GM18498 (cell line): ENCODE measurements around the gene FOXP1.

Source experiments
- ATAC-seq: cut with Tn5 transposase; IDR thresholded peaks from one replicate; pipeline ENCODE4 v1.9.1; 2021; ENCODE audit warnings: mild to moderate bottlenecking, moderate library complexity; ENCODE audit not compliant: unreplicated experiment

The FOXP1 gene

DNA sequence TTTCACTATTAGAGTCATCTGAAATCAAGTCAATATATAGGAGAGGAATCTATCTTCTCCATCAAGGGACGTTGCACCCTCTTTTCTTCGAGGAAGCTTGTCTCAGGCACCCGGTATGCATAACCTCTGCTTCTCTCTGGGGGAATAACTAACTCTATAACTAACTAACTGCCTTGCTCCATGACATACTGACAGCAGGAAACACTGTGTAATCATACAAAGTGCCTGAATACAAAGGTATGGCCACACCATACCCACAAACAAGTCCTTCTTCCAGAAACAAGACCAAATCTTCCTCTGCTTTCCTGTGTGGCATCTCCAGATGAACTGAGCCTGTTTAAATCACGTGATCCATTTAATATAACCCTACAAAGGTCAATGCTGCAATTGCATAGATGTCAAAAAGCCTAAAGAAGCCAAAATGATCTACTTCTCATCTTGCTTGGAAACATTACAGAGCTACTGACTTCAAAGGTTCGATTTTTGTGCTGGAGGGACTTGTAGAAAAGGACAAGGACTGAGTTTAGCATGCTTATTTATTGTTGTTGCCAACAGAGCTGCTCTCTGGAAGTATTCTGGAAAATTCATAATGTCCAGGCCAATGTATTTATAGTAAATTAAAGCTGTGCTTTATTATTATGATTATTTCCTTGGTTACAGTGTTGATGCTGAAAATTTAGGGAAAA, 380.5 kb downstream of the FOXP1 start:
- no peak for ATAC-seq

DNA sequence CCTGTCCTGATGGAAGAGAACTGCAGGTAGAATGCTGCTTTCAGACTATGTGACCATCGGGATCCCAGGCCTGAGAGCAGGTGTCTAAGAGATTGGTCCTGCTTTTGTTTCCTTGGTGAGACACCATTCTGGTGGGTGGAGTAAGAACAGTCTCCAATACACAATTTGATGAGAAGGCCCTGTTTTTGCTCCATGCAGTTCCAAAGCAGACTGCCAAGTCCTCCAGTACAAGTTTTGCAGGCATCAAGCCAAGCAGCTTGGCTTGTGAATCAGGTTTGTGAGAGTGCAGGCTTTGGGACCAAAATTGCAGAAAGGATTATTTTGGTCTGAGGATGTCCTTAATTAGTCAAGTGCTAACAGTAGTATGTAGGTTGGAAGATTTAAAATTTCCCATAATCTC, 381.6 kb downstream of the FOXP1 start:
- ATAC-seq: no peak

DNA sequence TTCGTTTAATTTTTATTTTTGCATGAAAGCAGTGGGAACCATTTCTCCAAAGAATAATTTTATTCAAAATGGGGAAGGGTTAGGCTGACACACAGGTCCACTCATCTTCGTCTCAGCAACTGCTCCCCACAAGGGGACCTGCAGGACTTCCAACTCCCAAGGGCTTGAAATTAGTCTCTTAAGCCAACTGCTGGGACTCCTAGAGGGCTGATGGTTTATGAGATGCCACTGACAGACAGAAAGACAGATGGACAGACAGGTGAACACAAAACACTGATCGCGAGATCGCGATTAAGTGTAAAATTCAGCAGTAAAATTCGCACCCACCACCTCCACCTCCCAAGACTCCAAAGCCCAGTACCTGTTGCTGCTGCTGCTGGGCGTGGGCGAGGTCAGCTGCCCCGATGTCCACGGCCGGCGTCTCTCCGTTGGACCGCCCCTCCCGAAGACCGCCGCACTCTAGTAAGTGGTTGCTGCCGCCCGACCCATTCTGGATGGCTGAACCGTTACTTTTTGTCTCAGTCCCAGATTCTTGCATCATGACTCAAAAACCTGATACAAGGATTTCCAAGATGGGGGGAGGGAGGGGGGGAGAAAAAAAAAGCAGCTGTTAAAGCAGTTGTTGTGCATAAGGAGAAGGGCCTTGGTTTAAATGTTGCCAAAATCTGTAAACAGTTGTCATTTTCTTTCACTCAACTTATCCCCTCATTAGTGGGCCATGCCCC, 385.5 kb downstream of the FOXP1 start:
- ATAC-seq: no peak

DNA sequence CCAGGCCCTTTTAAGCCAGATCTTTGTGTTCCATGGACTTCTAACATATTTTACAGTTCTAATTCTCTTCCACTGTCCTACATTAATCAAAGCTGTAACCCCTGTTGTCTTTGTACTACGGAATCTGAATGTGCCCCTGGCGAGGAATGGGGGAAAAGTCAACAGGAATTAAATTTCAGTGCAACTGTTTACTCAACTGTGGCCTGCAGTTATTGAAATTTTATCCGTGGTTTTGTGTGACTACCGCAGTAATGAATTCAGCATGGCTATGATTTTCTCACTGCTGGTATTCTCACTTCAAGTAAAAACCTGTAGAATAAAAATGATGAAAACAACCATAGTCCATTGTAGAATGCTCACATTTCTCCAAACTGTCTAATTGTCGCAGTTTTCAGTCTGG, 388.0 kb downstream of the FOXP1 start:
- no peak for ATAC-seq

DNA sequence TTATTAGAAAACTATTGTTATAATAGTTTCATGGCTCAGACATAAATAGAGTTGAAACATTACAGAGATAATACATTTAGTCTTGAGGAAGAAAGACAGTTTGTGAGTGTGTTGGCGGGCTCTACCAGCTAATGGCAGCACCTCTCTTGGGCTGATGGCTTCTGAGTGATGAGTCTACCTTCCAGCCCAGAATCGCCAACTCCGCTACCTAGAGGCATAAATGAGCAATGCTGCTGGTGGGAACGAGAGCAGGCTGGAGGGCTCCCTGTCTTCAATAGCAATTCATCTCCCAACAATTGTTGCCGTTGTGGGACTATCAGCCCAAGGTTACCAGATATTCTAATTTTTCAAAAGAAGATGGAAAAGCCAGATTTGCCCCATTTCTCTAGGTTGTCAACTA, 388.7 kb downstream of the FOXP1 start:
- no peak for ATAC-seq

DNA sequence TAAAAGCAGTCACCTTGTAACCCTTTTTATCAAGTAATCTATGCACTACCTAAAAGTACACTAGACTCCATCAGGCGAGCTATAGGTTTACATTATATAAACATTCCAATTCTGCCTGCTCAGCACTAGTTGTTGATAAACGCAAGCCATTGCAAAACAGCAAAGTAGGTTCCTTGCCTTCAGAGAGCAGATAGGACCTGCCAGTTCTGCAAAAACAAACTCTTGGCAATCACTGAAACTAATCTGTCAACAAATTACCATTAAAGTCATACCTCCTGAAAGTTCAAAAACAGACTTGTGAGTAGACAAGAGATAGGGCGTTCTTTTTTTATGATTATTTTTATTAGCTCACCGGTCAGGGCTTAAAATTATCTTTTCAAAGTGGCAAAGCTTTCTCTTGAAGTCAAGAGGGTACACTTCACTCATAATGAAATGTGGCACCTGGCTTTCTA, 392.5 kb downstream of the FOXP1 start:
- ATAC-seq: no peak

DNA sequence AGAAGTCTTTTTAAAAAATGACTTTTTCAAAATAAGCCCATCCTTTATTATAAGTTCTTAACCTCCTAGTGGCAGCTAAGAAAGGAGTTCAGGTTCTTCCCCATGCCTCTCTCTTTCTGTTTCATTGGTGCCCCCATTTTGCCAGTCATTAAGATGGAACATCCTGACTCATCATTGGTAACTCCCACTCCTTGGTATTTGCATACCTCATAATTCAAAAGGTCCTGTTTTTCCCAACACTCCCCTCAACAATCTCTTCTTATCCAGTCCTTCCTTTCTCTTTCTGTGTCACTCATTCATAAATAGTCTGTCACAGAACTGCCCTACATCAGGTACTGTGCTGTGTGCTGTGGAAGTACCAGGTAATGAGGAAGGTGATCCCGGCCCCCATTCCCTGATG, 394.0 kb downstream of the FOXP1 start:
- no peak for ATAC-seq

DNA sequence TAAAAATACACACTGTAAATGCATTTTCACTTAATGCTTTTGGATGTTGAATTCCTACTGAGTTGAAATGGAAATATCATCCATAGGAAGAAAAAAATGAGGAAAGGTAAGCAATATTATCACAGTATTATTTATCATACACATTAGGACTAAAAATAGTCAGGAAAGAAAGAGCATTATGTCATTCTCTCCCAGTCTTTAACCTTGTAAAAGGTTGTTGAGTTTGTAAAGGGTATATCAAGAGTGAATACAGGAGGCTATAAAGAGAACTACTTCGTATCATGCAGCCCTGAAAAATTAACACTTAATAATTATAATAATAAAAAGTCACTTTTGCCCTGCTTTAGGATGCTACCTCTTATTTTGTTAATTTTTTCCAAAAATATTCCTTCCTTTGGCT, 395.8 kb downstream of the FOXP1 start:
- no peak for ATAC-seq

DNA sequence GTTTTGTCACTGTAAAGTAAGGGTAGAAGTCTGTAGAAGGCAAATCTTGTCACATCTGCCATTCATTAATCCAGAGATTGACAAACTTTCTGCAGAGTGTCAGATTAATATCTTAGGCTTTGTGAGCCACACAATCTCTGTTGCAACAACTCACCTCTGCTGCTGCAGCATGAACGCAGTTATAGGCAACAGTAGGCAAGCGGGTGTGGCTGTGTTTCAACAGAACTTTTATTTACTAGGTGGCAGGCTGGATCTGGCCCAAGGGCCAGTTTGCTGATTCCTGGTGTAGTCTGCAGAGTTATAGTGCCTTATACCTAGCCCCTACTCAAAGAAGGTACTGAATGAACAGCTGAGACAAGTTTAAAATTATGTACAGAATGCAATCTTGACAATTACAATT, 396.7 kb downstream of the FOXP1 start:
- ATAC-seq: no peak

DNA sequence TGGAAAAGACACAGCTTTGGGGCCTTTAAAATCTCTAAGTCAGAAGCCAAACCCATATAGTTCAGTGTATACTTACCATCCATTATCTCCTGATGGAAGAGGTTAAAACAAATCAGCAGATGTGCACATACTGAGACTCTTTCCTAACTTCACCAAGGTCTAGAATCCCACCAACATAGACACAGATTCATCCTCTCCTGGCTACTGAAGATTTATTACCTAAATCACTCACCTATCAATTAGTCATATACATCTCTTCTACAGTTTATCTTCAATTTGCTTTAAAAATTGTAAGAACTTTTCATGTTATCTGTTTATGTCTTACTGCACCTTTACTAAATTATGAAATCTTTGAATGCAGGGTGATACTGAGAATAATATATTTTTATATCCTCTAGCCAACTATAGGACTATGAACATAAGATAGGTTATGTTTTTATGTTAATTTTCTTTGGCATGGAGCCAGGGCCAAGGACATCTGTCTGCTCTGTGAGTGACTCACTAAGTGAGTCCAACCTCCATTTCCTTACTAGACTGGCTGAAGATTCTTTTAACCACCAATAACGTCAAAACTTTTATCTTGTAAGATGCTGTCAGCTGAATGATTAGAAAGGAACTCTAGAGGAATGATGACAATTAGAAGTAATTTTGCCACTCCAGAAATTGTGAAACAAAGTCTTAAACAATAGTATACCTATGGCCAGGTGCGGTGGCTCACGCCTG, 397.6 kb downstream of the FOXP1 start:
- no peak for ATAC-seq

DNA sequence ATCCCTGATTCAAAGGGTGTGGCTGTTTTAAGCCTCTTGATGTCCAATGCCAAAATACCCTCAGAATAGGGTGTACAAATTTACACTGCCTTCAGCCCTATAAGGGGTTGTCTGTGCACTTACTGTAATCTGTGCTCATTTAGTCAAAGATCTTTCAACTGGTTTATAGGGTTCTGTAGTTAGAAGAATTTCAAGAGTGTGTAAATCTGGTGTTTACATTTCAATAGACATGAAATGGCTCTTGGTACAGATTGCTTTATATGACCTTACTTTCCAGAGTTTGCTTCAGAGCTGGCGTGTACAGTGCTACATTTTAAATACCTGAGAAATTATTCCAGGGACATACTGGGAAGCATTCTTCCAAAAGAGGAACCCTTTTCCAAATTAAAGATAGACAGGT, 399.3 kb downstream of the FOXP1 start:
- ATAC-seq: no peak

DNA sequence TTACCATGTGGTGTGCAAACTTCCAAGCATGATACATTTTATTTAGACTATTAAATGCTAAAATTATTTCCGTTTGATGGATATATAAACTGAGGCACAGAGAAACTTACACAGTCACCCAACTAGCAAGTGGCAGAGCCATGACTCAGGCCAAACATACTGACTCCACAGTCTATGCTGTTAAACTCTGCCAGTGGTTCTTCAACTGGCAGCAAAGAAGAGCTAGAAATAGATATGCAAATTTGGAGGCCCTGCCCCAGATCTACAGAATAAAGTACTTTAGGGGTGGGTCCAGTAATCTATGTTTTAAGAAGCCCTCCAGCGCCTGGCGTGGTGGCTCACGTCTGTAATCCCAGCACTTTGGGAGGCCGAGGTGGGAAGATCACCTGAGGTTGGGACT, 400.0 kb downstream of the FOXP1 start:
- ATAC-seq: no peak

DNA sequence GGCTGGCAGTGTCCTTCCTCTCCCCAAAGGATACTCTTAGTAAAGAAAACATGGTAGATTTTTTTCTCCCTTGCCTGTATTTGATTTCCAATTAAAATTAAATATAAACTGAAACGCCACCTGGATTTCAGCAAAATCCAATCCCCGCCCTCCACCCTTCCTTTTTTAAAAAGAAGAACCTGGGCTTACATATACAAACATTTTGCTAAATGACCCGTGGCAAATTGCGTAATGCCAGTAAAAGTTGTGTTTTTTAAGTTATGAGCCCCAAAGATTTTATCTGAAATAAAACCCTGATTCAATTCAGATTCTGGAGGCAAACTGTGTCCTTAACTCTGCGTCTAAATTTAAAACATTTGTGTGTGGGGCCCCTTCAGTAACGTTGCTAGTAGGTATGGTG, 403.0 kb downstream of the FOXP1 start:
- no peak for ATAC-seq

DNA sequence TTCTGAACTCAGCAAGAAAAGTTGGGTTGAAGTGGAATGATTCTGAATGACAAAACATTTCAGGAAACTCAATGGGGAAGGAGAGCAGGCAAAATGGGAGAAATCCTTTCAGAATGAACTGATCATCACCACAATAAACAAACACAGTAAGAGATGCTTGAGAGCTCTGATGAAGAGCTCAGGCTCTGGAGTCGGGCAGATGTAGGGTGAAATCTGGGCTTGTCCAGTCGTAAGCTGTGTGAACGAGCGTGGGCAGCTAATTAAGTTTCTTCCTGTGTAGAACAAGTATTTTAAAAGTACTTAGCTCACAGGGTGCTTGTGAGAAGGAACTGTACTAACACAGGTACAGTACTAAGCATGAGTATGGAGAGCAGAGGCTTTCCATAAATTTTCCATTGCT, 406.2 kb downstream of the FOXP1 start:
- ATAC-seq: no peak

DNA sequence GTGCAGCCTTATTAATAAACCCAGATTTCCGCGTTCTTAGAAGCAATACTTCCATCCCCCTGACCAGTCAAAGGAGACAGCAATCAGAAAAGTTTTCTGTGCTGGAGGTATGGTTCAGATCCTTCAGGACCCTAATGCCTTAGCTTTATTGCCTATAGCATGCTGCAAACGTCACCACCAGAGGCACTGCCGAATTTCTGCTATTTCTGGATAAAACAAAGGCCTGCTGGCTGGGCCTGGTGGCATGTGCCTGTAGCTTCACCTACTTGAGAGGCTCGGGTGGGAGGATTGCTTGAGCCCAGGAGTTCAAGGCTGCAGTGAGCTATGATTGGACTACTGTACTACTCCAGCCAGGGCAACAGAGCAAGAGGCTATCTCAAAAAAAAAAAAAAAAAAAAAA, 407.2 kb downstream of the FOXP1 start:
- ATAC-seq: no peak

DNA sequence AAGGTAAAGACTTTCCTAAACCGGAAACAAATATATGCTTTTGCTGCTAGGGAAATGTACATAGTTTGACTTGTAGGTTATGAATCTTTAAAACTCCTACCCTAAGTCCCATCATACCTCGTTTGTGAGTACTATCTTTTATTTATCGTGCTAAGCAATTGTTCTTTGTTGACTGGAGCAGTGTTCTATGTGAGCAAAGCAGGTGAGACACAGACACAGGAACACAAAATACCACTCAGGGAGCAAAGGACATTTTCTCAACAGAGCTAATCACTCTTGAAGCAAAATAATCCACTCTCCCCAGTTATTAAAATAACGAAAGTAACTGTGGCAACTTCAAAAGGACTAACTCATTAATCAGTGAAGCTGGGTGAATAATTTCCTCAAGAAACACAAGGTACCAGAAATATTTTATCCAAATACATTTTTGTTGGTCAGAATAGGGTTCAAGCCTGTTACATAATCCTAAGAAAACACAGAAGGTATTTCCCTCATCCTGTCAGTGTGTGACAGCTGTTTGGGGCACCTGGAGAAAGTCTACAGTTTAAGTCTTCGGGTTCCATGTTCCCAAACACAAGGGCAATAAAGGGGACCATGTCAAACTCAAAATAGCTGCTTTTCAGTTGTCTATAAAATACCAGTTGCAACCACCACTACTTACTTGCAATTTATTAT, 407.7 kb downstream of the FOXP1 start:
- ATAC-seq: no peak

DNA sequence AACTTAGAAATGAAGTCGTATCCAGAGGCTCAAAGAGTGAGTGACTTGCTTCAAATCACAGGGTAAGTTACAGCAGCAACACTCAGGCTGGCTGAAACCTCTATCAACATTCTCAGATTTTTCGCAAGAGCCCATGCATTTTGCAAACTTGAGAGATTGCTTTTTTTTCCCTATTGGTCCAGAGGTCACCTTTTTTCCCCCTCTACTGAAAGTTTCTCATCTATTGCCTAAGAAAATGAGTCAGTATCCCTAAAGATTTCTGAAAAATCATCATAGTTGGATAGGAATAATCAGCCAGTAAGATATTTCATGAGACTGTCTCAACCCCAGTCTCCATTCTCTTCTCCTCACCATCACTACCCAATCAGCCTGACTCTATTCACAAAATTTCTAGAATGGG, 410.6 kb downstream of the FOXP1 start:
- ATAC-seq: no peak

DNA sequence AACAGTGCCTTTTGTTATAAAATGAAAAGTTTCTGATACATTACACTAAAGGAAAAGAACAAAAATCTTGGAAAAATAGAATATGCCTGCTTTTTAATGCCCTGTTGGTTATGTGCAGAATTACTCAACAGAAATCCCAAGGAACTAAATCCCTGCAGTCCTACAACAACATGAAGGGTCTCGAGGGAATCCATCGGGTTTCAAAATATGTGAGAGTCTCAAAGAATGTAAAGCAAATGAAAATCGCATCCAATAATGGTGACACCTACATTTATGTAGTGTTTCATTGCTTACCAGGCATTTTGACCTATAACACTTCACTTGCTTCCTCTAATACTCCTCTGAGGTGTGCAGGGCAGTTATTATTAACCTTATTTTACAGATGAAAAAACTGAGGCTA, 411.3 kb downstream of the FOXP1 start:
- ATAC-seq: no peak

DNA sequence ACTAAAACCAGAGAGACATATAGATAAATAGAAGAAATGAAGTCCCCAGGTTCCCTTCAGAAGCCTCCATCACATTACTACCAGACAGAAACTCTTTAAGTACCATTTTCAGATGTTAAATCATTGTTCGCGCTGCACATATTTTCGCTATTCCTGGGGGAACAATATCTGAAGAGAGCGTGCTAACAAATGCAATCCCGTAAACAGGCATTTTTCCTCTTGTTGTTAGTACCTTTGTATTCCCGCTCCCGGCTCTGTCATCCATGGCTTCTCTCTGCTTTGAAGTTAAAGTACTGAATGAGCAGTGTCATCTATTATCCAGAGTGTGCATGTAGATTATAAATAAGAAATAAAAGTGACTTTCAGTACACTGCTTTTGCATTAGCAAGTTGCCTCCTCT, 412.3 kb downstream of the FOXP1 start:
- ATAC-seq: no peak

DNA sequence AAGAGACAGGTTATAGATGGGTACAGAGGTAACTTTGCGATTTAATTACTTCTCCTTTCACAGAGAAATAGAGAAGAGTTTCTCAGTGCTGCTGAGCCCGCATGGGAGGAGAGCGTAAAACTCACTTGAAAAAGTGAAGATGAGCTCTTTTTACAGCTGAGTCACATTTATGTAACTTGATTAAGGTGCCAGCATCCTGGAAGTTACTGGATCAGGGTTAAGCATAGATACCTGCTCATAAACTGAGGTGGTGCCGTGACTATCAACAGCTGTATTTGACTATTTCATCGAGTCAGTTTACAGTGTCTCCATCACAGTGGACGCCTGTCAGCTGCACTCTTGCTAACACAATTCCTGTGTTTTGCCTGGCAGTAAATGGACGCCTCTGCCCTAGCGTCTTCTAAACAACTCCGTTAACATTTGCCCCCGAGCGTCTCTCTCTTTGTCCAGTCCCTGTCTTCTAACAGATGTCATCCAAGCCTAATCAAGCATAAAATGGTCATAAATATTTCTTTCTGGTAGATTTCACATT, 414.6 kb downstream of the FOXP1 start:
- ATAC-seq: no peak

DNA sequence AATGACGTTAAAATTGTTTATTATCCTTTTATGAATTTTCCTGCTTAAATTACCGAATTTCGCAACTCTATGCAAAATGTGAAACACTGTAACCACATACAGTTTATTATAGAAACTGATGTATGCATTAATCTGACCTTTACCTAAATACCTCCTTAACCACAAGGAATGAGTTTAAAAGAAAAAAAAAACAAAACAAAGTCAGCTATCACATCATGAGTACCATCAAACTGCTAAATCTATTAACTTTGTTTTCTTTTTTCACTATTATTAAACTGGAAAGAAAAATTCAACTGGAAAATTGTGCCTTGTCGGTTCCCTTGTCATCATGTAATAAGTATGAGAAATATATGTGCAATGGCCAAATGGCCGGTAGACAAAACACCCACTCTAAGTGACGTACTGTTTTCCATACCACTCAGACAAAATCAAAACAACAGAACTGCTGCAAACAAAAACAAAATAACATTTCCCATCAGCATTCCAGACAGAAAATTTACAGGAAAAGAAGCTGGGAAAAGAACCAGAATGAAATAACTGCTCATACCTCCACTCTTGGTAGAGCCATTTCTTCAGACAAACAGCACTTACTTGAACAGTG, 415.3 kb downstream of the FOXP1 start:
- no peak for ATAC-seq
